SK-N-SH (cell line): Measurements from ENCODE around the gene BTG2. TPM values are rescaled to one million over a fixed set of nuclear protein-coding genes. Genes with fewer than 3 reads are reported as not detected.
A peak's percentile ranks its signal among the peaks of the same experiment; 100 is the strongest.

ENCODE experiments used
- CTCF ChIA-PET: fragments of 300-600, 350-600 bp; formaldehyde crosslinking; extraction: SDS; loops from one replicate; lab custom pipeline; 2021; lab: Yijun Ruan, JAX
- POLR2A ChIA-PET: fragments of 350-600 bp; sonication (Branson Sonifier 250); formaldehyde crosslinking; extraction: SDS; loops from one replicate; lab custom pipeline; 2020; ENCODE audit warnings: antibody characterized with exemption, inconsistent platforms; lab: Yijun Ruan, JAX
- DNase-seq: peaks from one replicate; pipeline ENCODE4 v3.0.0; 2012
- H2AFZ ChIP-seq: fragments of 200-600 bp; sonication (generic); 2 replicates; pipeline ENCODE4 v1.8.1; 2016; ENCODE audit warnings: antibody characterized with exemption, mild to moderate bottlenecking, low read depth
- H3F3A ChIP-seq: fragments of 200-600 bp; sonication (generic); replicated peaks from 2 replicates; pipeline ENCODE3; 2016; ENCODE audit warnings: antibody characterized with exemption, mild to moderate bottlenecking; ENCODE audit not compliant: insufficient read depth
- H3K27ac ChIP-seq, 2 experiments: fragments of 200-500 bp in 1 of 2; fragments of 200-600 bp in 1 of 2; sonication (Bioruptor generic) in 1 of 2; sonication (generic), shearing (Covaris generic) in 1 of 2; 2 replicates each; pipeline versions ENCODE4 v1.5.1 to v1.6.1; 2014 to 2016; ENCODE audit warnings: low read depth in 2 of 2, inconsistent platforms in 1 of 2, low read length in 1 of 2, mild to moderate bottlenecking in 1 of 2, mixed read lengths in 1 of 2
- H3K27me3 ChIP-seq: fragments of 200-600 bp; sonication (generic), shearing (Covaris generic); 2 replicates; pipeline ENCODE4 v1.6.1; 2016; ENCODE audit warnings: mixed run types; ENCODE audit not compliant: insufficient read depth
- H3K36me3 ChIP-seq, 2 experiments: fragments of 200-500 bp in 1 of 2; fragments of 200-600 bp in 1 of 2; sonication (Bioruptor generic) in 1 of 2; sonication (generic) in 1 of 2; replicated peaks in 1 of 2; 2 replicates each; pipeline versions ENCODE3 to v1.5.1; 2014 to 2016; ENCODE audit warnings: low read length in 1 of 2, mild to moderate bottlenecking in 1 of 2; ENCODE audit not compliant: insufficient read depth in 2 of 2, control insufficient read depth in 1 of 2
- H3K4me1 ChIP-seq, 2 experiments: fragments of 200-500 bp in 1 of 2; fragments of 200-600 bp in 1 of 2; sonication (Bioruptor generic) in 1 of 2; sonication (generic), shearing (Covaris generic) in 1 of 2; 2 replicates each; pipeline versions ENCODE4 v1.5.1 to v1.6.1; 2014 to 2016; ENCODE audit warnings: low read depth in 1 of 2, low read length in 1 of 2, mixed run types in 1 of 2; ENCODE audit not compliant: insufficient read depth in 2 of 2, control insufficient read depth in 1 of 2
- H3K4me2 ChIP-seq: fragments of 200-600 bp; sonication (generic), shearing (Covaris generic); 2 replicates; pipeline ENCODE4 v1.6.1; 2017; ENCODE audit warnings: mixed run types
- H3K4me3 ChIP-seq, 2 experiments: fragments of 200-500 bp in 1 of 2; fragments of 200-600 bp in 1 of 2; sonication (Bioruptor generic) in 1 of 2; sonication (generic), shearing (Covaris generic) in 1 of 2; 2 replicates each; pipeline versions ENCODE4 v1.5.1 to v1.8.1; 2014 to 2016; ENCODE audit warnings: low read depth in 2 of 2, inconsistent platforms in 1 of 2, low read length in 1 of 2, mild to moderate bottlenecking in 1 of 2, mixed read lengths in 1 of 2, moderate library complexity in 1 of 2
- H3K79me2 ChIP-seq: fragments of 200-600 bp; sonication (generic); 2 replicates; pipeline ENCODE4 v1.8.1; 2017; ENCODE audit warnings: mild to moderate bottlenecking; ENCODE audit not compliant: insufficient read depth
- H3K9ac ChIP-seq: fragments of 200-600 bp; sonication (generic); 2 replicates; pipeline ENCODE4 v1.6.1; 2017; ENCODE audit warnings: mixed run types
- H3K9me2 ChIP-seq: fragments of 200-600 bp; sonication (generic); 2 replicates; pipeline ENCODE4 v1.6.1; 2017; ENCODE audit warnings: mixed run types
- H3K9me3 ChIP-seq: fragments of 200-600 bp; sonication (generic); 2 replicates; pipeline ENCODE4 v1.6.1; 2017; ENCODE audit warnings: mixed run types, mild to moderate bottlenecking, moderate library complexity
- H4K20me1 ChIP-seq: fragments of 200-600 bp; sonication (generic); 2 replicates; pipeline ENCODE4 v1.6.1; 2017; ENCODE audit warnings: mild to moderate bottlenecking, mixed run types; ENCODE audit not compliant: insufficient read depth
- CHD2 ChIP-seq: fragments of 150-350 bp; IDR thresholded peaks from 2 replicates; pipeline ENCODE4 v1.6.1; 2018; ENCODE audit warnings: low read length; ENCODE audit not compliant: partially characterized antibody
- CTCF ChIP-seq: fragments of 200-600 bp; sonication (generic); IDR thresholded peaks from 2 replicates; pipeline ENCODE4 v1.6.1; 2017; ENCODE audit warnings: antibody characterized with exemption, mild to moderate bottlenecking, moderate library complexity
- EP300 ChIP-seq, 2 experiments: IDR thresholded peaks; 2 replicates each; pipeline versions ENCODE4 v1.4.0 to v1.6.1; 2012; ENCODE audit warnings: borderline replicate concordance in 1 of 2, low read depth in 1 of 2, low read length in 1 of 2
- GATA2 ChIP-seq: sonication (generic); formaldehyde crosslinking; IDR thresholded peaks from 2 replicates; pipeline ENCODE4 v1.5.0; 2020; ENCODE audit warnings: mild to moderate bottlenecking, missing genetic modification reagents
- POLR2AphosphoS5 ChIP-seq: IDR thresholded peaks from 2 replicates; pipeline ENCODE4 v1.6.1; 2012; ENCODE audit warnings: low read depth, low read length
- RAD21 ChIP-seq: IDR thresholded peaks from 2 replicates; pipeline ENCODE4 v1.6.1; 2012; ENCODE audit warnings: mild to moderate bottlenecking, low read length
- RFX5 ChIP-seq: IDR thresholded peaks from 2 replicates; pipeline ENCODE4 v1.6.1; 2012; ENCODE audit warnings: mild to moderate bottlenecking, improper control_type of control experiment, low read length
- RXRA ChIP-seq: IDR thresholded peaks from 2 replicates; pipeline ENCODE4 v1.4.0; 2012; ENCODE audit warnings: low read depth, mild to moderate bottlenecking, borderline replicate concordance
- SIN3A ChIP-seq: IDR thresholded peaks from 2 replicates; pipeline ENCODE4 v1.6.1; 2012; ENCODE audit warnings: low read depth, mild to moderate bottlenecking, low read length, moderate library complexity, borderline replicate concordance
- SMC3 ChIP-seq: IDR thresholded peaks from 2 replicates; pipeline ENCODE4 v1.6.1; 2012; ENCODE audit warnings: low read depth, low read length, improper control_type of control experiment
- whole genome bisulfite sequencing: methylation state at CpG from one replicate; pipeline ENCODE4 v1.1.6; 2017; ENCODE audit warnings: low lambda C conversion rate; 5-methylcytosine and 5-hydroxymethylcytosine counted together
- polyA plus RNA-seq, 3 experiments: library from polyadenylated mRNA; depleted of rRNA; stranded (reverse); fragments of >200 nt; gene quantifications; 2 replicates each; pipeline ENCODE4 v1.2.3, GENCODE V29; 2012

The BTG2 gene
- polyA plus RNA-seq, 1 of the 3 experiments (the other 2 are of a cell fraction) = 26.2 TPM

- Histone ChIP-seq H4K20me1 (no peaks in the 10 kb centered on the region), H3K4me2 (no peak overlapping the region), H3K9ac (no peak overlapping the region), H3K4me3 (peak overlapping the region in 1 of 2 experiments; percentile 65; a peak in 1 of 4 replicates), H3K9me3 (no peaks in the 10 kb centered on the region), H3F3A (no peaks in the 10 kb centered on the region), H3K79me2 (no peaks in the 10 kb centered on the region), H3K36me3 (no peaks in the 10 kb centered on the region), H3K27me3 (no peaks in the 10 kb centered on the region), H3K4me1 (peaks cover 0 to 17% of the 10 kb centered on the region in 2 experiments; a peak in 1 of 4 replicates), H2AFZ (peak overlapping the region; percentile 96), H3K27ac (no peak overlapping the region), H3K9me2 (no peaks in the 10 kb centered on the region)
- DNase-seq = no peak
- no peak for TF ChIP-seq SIN3A
- no peak for TF ChIP-seq RXRA
- CTCF ChIA-PET = interaction anchor here (0.6 to 31.2 kb wide), 103 partner anchors 10 to 658 kb away, joined by 3 to 817 read pairs (median 6); partner anchors contain the start of genes ADORA1, ATP2B4, BTG2 and FMOD
- 90% methylated on average over 15 of the region's 15 CpGs for WGBS
- POLR2A ChIA-PET = no interaction called here
Observed at GRCh38 chr1:203267912-203268311, 37.4 kb upstream of the BTG2 start.

- H3K27me3 ChIP-seq = no peaks in the 10 kb centered on the region
- POLR2A ChIA-PET = no interaction called here
- TF ChIP-seq RFX5 (0 out of 2 replicates have a peak, but pooled peaks have one; percentile 27), CHD2 (peak; percentile 28), RAD21 (peak; percentile 91), CTCF (peak; percentile 92), EP300 (IDR thresholded peaks at IDR 0.05; ENCODE audit: borderline replicate concordance in 1 of 2, low read depth in 1 of 2, low read length in 1 of 2) (no peak), RXRA (no peak), POLR2AphosphoS5 (no peak), GATA2 (CRISPR knock-in tag) (peak; percentile 57), SMC3 (peak; percentile 81)
- TF ChIP-seq, all 33 proteins: peak for 6
- Histone ChIP-seq H3K4me1 (peaks cover 0 to 24% of the 10 kb centered on the region in 2 experiments; a peak in 1 of 4 replicates), H3K4me3 (peak overlapping the region in 1 of 2 experiments; percentile 31; a peak in 1 of 4 replicates), H2AFZ (peak overlapping the region; percentile 36; the same call in 1 of the 2 replicates), H3K9me2 (no peaks in the 10 kb centered on the region), H3K9ac (no peak overlapping the region), H3K79me2 (no peaks in the 10 kb centered on the region), H3K36me3 (no peaks in the 10 kb centered on the region), H3K27ac (no peak overlapping the region; a peak in 1 of 4 replicates), H3K4me2 (no peak overlapping the region), H3F3A (no peaks in the 10 kb centered on the region), H4K20me1 (no peaks in the 10 kb centered on the region), H3K9me3 (no peaks in the 10 kb centered on the region)
- 18% methylated on average over 5 of the region's 5 CpGs for whole genome bisulfite sequencing
- DNase-seq = peak; percentile 78
- CTCF ChIA-PET = interaction anchor here (0.5 to 31.2 kb wide), 69 partner anchors 9 to 524 kb away, joined by 3 to 817 read pairs (median 6); partner anchors contain the start of genes ADORA1, BTG2, FMOD and PPFIA4
Observed at GRCh38 chr1:203268901-203269653, 36.2 kb upstream of the BTG2 start.
